IMR-90 (cell line): ENCODE data around the gene GON7. TPM values are rescaled to one million over a fixed set of nuclear protein-coding genes. Genes with fewer than 3 reads are reported as not detected.

ENCODE experiments used
- CHD1 ChIP-seq: IDR thresholded peaks from 2 replicates; pipeline ENCODE4 v1.6.1; 2012; ENCODE audit warnings: low read depth, low read length, improper control_type of control experiment
- CTCF ChIP-seq: conservative IDR thresholded peaks from 2 replicates; pipeline ENCODE4 v1.5.1; 2012; ENCODE audit warnings: mild to moderate bottlenecking, low read depth, low read length, improper control_type of control experiment
- NFE2L2 ChIP-seq: fragments of 150-350 bp; IDR thresholded peaks from 2 replicates; pipeline ENCODE4 v1.6.1; 2016; ENCODE audit warnings: low read depth, mild to moderate bottlenecking, low read length
- polyA plus RNA-seq, 3 experiments: library from polyadenylated mRNA; depleted of rRNA; stranded (reverse); fragments of >200 nt; gene quantifications; 2 replicates each; pipeline ENCODE4 v1.2.3, GENCODE V29; 2012; ENCODE audit warnings: low replicate concordance in 1 of 3
- total RNA-seq: library from RNA; depleted of rRNA; stranded (reverse); fragments of >200 nt; gene quantifications from 2 replicates; pipeline ENCODE4 v1.2.3, GENCODE V29; 2012

Gene GON7
- total and polyA plus RNA-seq, 2 of the 4 experiments (the other 2 are of a cell fraction), result 4.3 to 7.8 TPM

GRCh38 chr14:93207468-93208308 lies 823 bp upstream of the GON7 start (continued):
- TF ChIP-seq CTCF, result peak; percentile 56
- no peak for TF ChIP-seq NFE2L2
- no peak for TF ChIP-seq CHD1
